Right renal pelvis (tissue), 4 donors: Measurements from ENCODE around the gene PCDHGA4. TPM values are rescaled to one million over a fixed set of nuclear protein-coding genes. Genes with fewer than 3 reads are reported as not detected.
"Not testable (repeated sequence)": the region's sequence is repeated elsewhere in the genome, so short reads cannot be mapped to it uniquely, and the experiment has no call there.

Experiments
- DNase-seq, 4 donors: peaks; one replicate each; pipeline ENCODE4 v3.0.0-alpha.2; 2013; ENCODE audit warnings: low read depth in 4 of 4, low spot score in 3 of 4, missing footprints in 1 of 4
- polyA plus RNA-seq, 4 donors: library from polyadenylated mRNA; unstranded; fragments of 120-200 nt; gene quantifications; one replicate each; pipeline ENCODE4 v1.2.1, GENCODE V29; 2013; ENCODE audit not compliant: insufficient read length in 4 of 4

Gene PCDHGA4
- polyA plus RNA-seq: 1 to 10 TPM; 2.3 to 3.1 (median 2.5) TPM

- DNase-seq: no peak
Measured at GRCh38 chr5:141354900-141355469, at the start of gene PCDHGA4. Gene PCDHGA4 (plus strand): TSS chr5:141355021. CDS start chr5:141355108, 87 bp downstream.

- no peak for DNase-seq
Measured at GRCh38 chr5:141306630-141307029, 48.2 kb upstream of the PCDHGA4 start.

- no peak for DNase-seq
Measured at GRCh38 chr5:141313711-141314110, 41.1 kb upstream of the PCDHGA4 start.

- DNase-seq: not testable (repeated sequence)
Measured at GRCh38 chr5:141316963-141317362, 37.9 kb upstream of the PCDHGA4 start.

GRCh38 chr5:141319202-141319601, 35.6 kb upstream of the PCDHGA4 start:
- no peak for DNase-seq

- DNase-seq: no peak
Measured at GRCh38 chr5:141319699-141320098, 35.1 kb upstream of the PCDHGA4 start.

- peak; percentile 86 to 95 (median 92) for DNase-seq
Measured at GRCh38 chr5:141320225-141321169, 34.3 kb upstream of the PCDHGA4 start, which contains the start of gene TAF7. Gene TAF7 (minus strand): TSS chr5:141320784. CDS start chr5:141320044, 740 bp downstream.

GRCh38 chr5:141322261-141322660, 32.6 kb upstream of the PCDHGA4 start:
- no peak for DNase-seq

- no peak for DNase-seq
Measured at GRCh38 chr5:141326088-141326854, 28.6 kb upstream of the PCDHGA4 start.

GRCh38 chr5:141328231-141328630, 26.6 kb upstream of the PCDHGA4 start:
- DNase-seq: no peak

- DNase-seq: no peak
Measured at GRCh38 chr5:141330299-141331080, 24.3 kb upstream of the PCDHGA4 start, which contains the start of gene PCDHGA1. Gene PCDHGA1 (plus strand): TSS chr5:141330514.

- DNase-seq: not testable (repeated sequence)
Measured at GRCh38 chr5:141332571-141332970, 22.2 kb upstream of the PCDHGA4 start.

- no peak for DNase-seq
Measured at GRCh38 chr5:141338538-141339306, 16.1 kb upstream of the PCDHGA4 start, which contains the start of gene PCDHGA2. Gene PCDHGA2 (plus strand): TSS chr5:141338760.

GRCh38 chr5:141340781-141341354, 14.0 kb upstream of the PCDHGA4 start:
- not testable (repeated sequence) for DNase-seq

- no peak for DNase-seq
Measured at GRCh38 chr5:141342773-141343172, 12.0 kb upstream of the PCDHGA4 start.

GRCh38 chr5:141343242-141343952, 11.4 kb upstream of the PCDHGA4 start, which contains the start of gene PCDHGA3:
Gene PCDHGA3 (plus strand): TSS chr5:141343829. CDS start chr5:141344034, 205 bp downstream.
- no peak for DNase-seq

- DNase-seq: no peak
Measured at GRCh38 chr5:141343953-141344463, 10.8 kb upstream of the PCDHGA4 start.

GRCh38 chr5:141345327-141345726, 9.5 kb upstream of the PCDHGA4 start:
- DNase-seq: no peak
